ENCODE results near the gene MEF2C. TPM values are rescaled to one million over a fixed set of nuclear protein-coding genes. Genes with fewer than 3 reads are reported as not detected.

MEF2C gene
- total RNA-seq, 2 donors from 2014 or later: 0.64 to 0.86 TPM

DNA sequence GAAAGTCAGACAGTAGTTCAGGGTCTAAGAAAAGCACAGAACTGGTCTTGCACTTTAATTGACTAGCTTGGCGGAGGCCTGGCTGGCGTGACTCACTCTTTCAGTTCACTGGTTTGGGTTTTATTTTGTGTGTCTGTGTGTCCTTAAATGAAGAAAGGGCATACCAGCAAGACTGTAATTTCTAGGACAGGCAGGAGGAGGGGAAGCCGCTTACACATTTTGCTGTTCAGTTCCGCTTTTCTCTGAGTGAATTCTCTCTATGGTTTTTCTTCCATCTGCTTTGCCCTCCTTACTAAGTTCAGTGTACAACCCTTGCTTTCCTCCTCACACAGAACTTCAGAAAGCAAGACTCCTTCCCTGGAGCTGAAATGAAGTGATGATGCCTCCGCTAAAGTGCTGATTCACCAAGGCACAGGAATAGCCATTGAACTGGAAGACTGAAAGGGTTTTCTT is 150.8 kb downstream of the MEF2C start:
- Histone ChIP-seq H3K27ac (ENCODE audit: low read depth, low read length) (no peak overlapping the region), H3K36me3 (ENCODE audit: control insufficient read depth, insufficient read depth, low read length) (no peaks in the 10 kb centered on the region), H3K4me3 (ENCODE audit: low read length) (no peak overlapping the region), H3K9ac (ENCODE audit: extremely low read depth, low read length, poor library complexity, severe bottlenecking) (no peak overlapping the region), H3K9me3 (ENCODE audit: control insufficient read depth, low read length) (no peaks in the 10 kb centered on the region), H3K27me3 (ENCODE audit: control insufficient read depth, insufficient read depth, low read length, poor library complexity, severe bottlenecking) (no peaks in the 10 kb centered on the region), H3K4me1 (ENCODE audit: control insufficient read depth, insufficient read depth, low read length) (no peaks in the 10 kb centered on the region)
- no peak overlapping the region for H3K27ac Mint-ChIP-seq
- H3K9me3 Mint-ChIP-seq: no peaks in the 10 kb centered on the region
- no peaks in the 10 kb centered on the region for H3K27me3 Mint-ChIP-seq (ENCODE audit: insufficient read depth)
- TF ChIP-seq, protein P1, sequence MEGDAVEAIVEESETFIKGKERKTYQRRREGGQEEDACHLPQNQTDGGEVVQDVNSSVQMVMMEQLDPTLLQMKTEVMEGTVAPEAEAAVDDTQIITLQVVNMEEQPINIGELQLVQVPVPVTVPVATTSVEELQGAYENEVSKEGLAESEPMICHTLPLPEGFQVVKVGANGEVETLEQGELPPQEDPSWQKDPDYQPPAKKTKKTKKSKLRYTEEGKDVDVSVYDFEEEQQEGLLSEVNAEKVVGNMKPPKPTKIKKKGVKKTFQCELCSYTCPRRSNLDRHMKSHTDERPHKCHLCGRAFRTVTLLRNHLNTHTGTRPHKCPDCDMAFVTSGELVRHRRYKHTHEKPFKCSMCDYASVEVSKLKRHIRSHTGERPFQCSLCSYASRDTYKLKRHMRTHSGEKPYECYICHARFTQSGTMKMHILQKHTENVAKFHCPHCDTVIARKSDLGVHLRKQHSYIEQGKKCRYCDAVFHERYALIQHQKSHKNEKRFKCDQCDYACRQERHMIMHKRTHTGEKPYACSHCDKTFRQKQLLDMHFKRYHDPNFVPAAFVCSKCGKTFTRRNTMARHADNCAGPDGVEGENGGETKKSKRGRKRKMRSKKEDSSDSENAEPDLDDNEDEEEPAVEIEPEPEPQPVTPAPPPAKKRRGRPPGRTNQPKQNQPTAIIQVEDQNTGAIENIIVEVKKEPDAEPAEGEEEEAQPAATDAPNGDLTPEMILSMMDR (conservative IDR thresholded peaks at IDR 0.05): no peak
- 91% methylated on average over 5 of the region's 5 CpGs; no CpG with 5 or more reads in 1 of the 2 experiments for WGBS, 2 experiments (ENCODE audit: insufficient coverage in 1 of 2, insufficient read length in 1 of 2)
- DNase-seq: no peak
- H3K4me1 Mint-ChIP-seq: peaks cover 1% of the 10 kb centered on the region
- no peaks in the 10 kb centered on the region for H3K36me3 Mint-ChIP-seq (ENCODE audit: low read depth)
- H3K4me3 Mint-ChIP-seq: no peak overlapping the region

GRCh38 chr5:88729829-88730182 is 153.2 kb downstream of the MEF2C start:
- Mint-ChIP-seq H3K4me1 (peaks cover 1% of the 10 kb centered on the region), H3K9me3 (no peaks in the 10 kb centered on the region), H3K36me3 (ENCODE audit: low read depth) (no peaks in the 10 kb centered on the region), H3K27ac (no peak overlapping the region), H3K27me3 (ENCODE audit: insufficient read depth) (no peaks in the 10 kb centered on the region), H3K4me3 (no peak overlapping the region)
- H3K9me3 ChIP-seq (ENCODE audit: control insufficient read depth, low read length): no peaks in the 10 kb centered on the region
- H3K4me3 ChIP-seq (ENCODE audit: low read length): no peak overlapping the region
- no peaks in the 10 kb centered on the region for H3K36me3 ChIP-seq (ENCODE audit: control insufficient read depth, insufficient read depth, low read length)
- H3K4me1 ChIP-seq (ENCODE audit: control insufficient read depth, insufficient read depth, low read length): no peaks in the 10 kb centered on the region
- peaks cover 17% of the 10 kb centered on the region for H3K27me3 ChIP-seq (ENCODE audit: control insufficient read depth, insufficient read depth, low read length, poor library complexity, severe bottlenecking)
- TF ChIP-seq, protein P1 (conservative IDR thresholded peaks at IDR 0.05): no peak
- no peak for DNase-seq
- no peak overlapping the region for H3K9ac ChIP-seq (ENCODE audit: extremely low read depth, low read length, poor library complexity, severe bottlenecking)
- H3K27ac ChIP-seq (ENCODE audit: low read depth, low read length): no peak overlapping the region
- 31% methylated on average over 1 of the region's 1 CpG; no CpG with 5 or more reads in 1 of the 2 experiments for WGBS, 2 experiments (ENCODE audit: insufficient coverage in 1 of 2, insufficient read length in 1 of 2)

GRCh38 chr5:88729084-88729828 is 153.7 kb downstream of the MEF2C start:
- TF ChIP-seq, protein P1 (conservative IDR thresholded peaks at IDR 0.05): peak; percentile 93
- no peak overlapping the region for H3K9ac ChIP-seq (ENCODE audit: extremely low read depth, low read length, poor library complexity, severe bottlenecking)
- no peak overlapping the region for H3K4me3 ChIP-seq (ENCODE audit: low read length)
- Mint-ChIP-seq H3K27ac (no peak overlapping the region), H3K4me1 (peaks cover 1% of the 10 kb centered on the region), H3K4me3 (no peak overlapping the region), H3K27me3 (ENCODE audit: insufficient read depth) (no peaks in the 10 kb centered on the region), H3K36me3 (ENCODE audit: low read depth) (no peaks in the 10 kb centered on the region), H3K9me3 (no peaks in the 10 kb centered on the region)
- H3K4me1 ChIP-seq (ENCODE audit: control insufficient read depth, insufficient read depth, low read length): no peaks in the 10 kb centered on the region
- no peaks in the 10 kb centered on the region for H3K36me3 ChIP-seq (ENCODE audit: control insufficient read depth, insufficient read depth, low read length)
- WGBS, 2 experiments (ENCODE audit: insufficient coverage in 1 of 2, insufficient read length in 1 of 2): 72% methylated on average over 4 of the region's 5 CpGs; no CpG with 5 or more reads in 1 of the 2 experiments
- no peak overlapping the region for H3K27ac ChIP-seq (ENCODE audit: low read depth, low read length)
- peaks cover 18% of the 10 kb centered on the region for H3K27me3 ChIP-seq (ENCODE audit: control insufficient read depth, insufficient read depth, low read length, poor library complexity, severe bottlenecking)
- peak; percentile 83 for DNase-seq
- H3K9me3 ChIP-seq (ENCODE audit: control insufficient read depth, low read length): no peaks in the 10 kb centered on the region
